Neutrophil (primary cell): ENCODE measurements around the gene FAM117A.
"Not testable (repeated sequence)": the region's sequence is repeated elsewhere in the genome, so short reads cannot be mapped to it uniquely, and the experiment has no call there.

Experiments
- H3K27ac ChIP-seq: fragments of 200-600 bp; sonication (generic); 2 replicates; pipeline ENCODE4 v1.5.1; 2016; ENCODE audit warnings: mild to moderate bottlenecking, moderate library complexity
- H3K27me3 ChIP-seq: fragments of 200-600 bp; sonication (generic); 2 replicates; pipeline ENCODE4 v1.6.0; 2016; ENCODE audit warnings: mild to moderate bottlenecking
- H3K36me3 ChIP-seq: fragments of 200-600 bp; sonication (generic); 2 replicates; pipeline ENCODE4 v1.5.1; 2017
- H3K4me1 ChIP-seq, 2 experiments: fragments of 200-600 bp in 1 of 2; sonication (generic) in 1 of 2; 1 replicate in 1 of 2; 2 replicates in 1 of 2; pipeline versions ENCODE4 v1.5.1 to v1.6.1; 2013 to 2016; ENCODE audit warnings: low read depth in 1 of 2, low read length in 1 of 2, mild to moderate bottlenecking in 1 of 2, moderate library complexity in 1 of 2; ENCODE audit not compliant: control insufficient read depth in 1 of 2, insufficient read depth in 1 of 2
- H3K4me3 ChIP-seq, 2 experiments: fragments of 200-600 bp in 1 of 2; sonication (generic) in 1 of 2; 1 replicate in 1 of 2; 2 replicates in 1 of 2; pipeline ENCODE4 v1.5.1; 2013 to 2016; ENCODE audit warnings: low read depth in 1 of 2, low read length in 1 of 2, mild to moderate bottlenecking in 1 of 2, moderate library complexity in 1 of 2
- H3K9me3 ChIP-seq: fragments of 200-600 bp; sonication (generic); 2 replicates; pipeline ENCODE4 v1.5.1; 2016
- CTCF ChIP-seq: fragments of 200-600 bp; sonication (generic); IDR thresholded peaks from 2 replicates; pipeline ENCODE4 v1.5.1; 2016; ENCODE audit warnings: antibody characterized with exemption

Gene FAM117A

GRCh38 chr17:49760932-49761558 lies 2.9 kb downstream of the FAM117A start:
- no peaks in the 10 kb centered on the region for H3K27me3 ChIP-seq
- no peaks in the 10 kb centered on the region for H3K9me3 ChIP-seq
- H3K4me3 ChIP-seq: no peak overlapping the region
- peaks cover 13% of the 10 kb centered on the region for H3K36me3 ChIP-seq
- TF ChIP-seq CTCF: no peak
- H3K4me1 ChIP-seq: peaks cover 23 to 32% of the 10 kb centered on the region in 2 experiments
- H3K27ac ChIP-seq: peak overlapping the region; percentile 78

- H3K4me3 ChIP-seq: no peak overlapping the region
- peaks cover 13% of the 10 kb centered on the region for H3K36me3 ChIP-seq
- no peak for TF ChIP-seq CTCF
- H3K9me3 ChIP-seq: no peaks in the 10 kb centered on the region
- H3K27ac ChIP-seq: no peak overlapping the region
- H3K27me3 ChIP-seq: no peaks in the 10 kb centered on the region
- peaks cover 21 to 32% of the 10 kb centered on the region in 2 experiments for H3K4me1 ChIP-seq
Measured at GRCh38 chr17:49760296-49760695, 3.6 kb downstream of the FAM117A start.

- peaks cover 17 to 27% of the 10 kb centered on the region in 2 experiments for H3K4me1 ChIP-seq
- H3K9me3 ChIP-seq: no peaks in the 10 kb centered on the region
- H3K27me3 ChIP-seq: no peaks in the 10 kb centered on the region
- H3K27ac ChIP-seq: no peak overlapping the region
- H3K4me3 ChIP-seq: no peak overlapping the region
- no peak for TF ChIP-seq CTCF
- peaks cover 13% of the 10 kb centered on the region for H3K36me3 ChIP-seq
Measured at GRCh38 chr17:49759203-49759602, 4.7 kb downstream of the FAM117A start.

GRCh38 chr17:49758464-49759010 lies 5.4 kb downstream of the FAM117A start:
- not testable (repeated sequence) for H3K27me3 ChIP-seq, H3K4me3 ChIP-seq, H3K9me3 ChIP-seq, H3K27ac ChIP-seq
- H3K4me1 ChIP-seq: peaks cover 17 to 25% of the 10 kb centered on the region in 2 experiments
- H3K36me3 ChIP-seq: peaks cover 13% of the 10 kb centered on the region

- Histone ChIP-seq H3K27me3 (no peaks in the 10 kb centered on the region), H3K4me1 (peaks cover 4 to 13% of the 10 kb centered on the region in 2 experiments), H3K27ac (no peak overlapping the region), H3K9me3 (no peaks in the 10 kb centered on the region), H3K4me3 (no peak overlapping the region), H3K36me3 (peaks cover 13% of the 10 kb centered on the region)
- no peak for TF ChIP-seq CTCF
Measured at GRCh38 chr17:49757151-49757777, 6.7 kb downstream of the FAM117A start.
